ENCODE data around the gene RGS18. TPM values are rescaled to one million over a fixed set of nuclear protein-coding genes. Genes with fewer than 3 reads are reported as not detected.

RGS18 gene
- total and polyA plus RNA-seq, 2 of the 8 experiments (the other 6 are each of a cell fraction or from before 2014, with no cell fraction given): not detected

- Histone ChIP-seq H3K27me3 (replicated peaks in 1 of 4; ENCODE audit: control insufficient read depth in 3 of 4, extremely low read depth in 1 of 4, insufficient read depth in 3 of 4, low read length in 3 of 4) (no peaks in the 10 kb centered on the region), H3K14ac (ENCODE audit: insufficient read length) (no peak overlapping the region), H2BK12ac (ENCODE audit: low read depth, low read length) (no peak overlapping the region), H2BK5ac (ENCODE audit: low read depth, low read length) (no peak overlapping the region), H3K23ac (ENCODE audit: insufficient read length) (no peak overlapping the region), H2BK20ac (ENCODE audit: low read length) (no peak overlapping the region), H2AK5ac (ENCODE audit: low read depth, low read length) (no peak overlapping the region), H3K27ac (ENCODE audit: low read depth, low read length) (no peak overlapping the region), H3K9ac (replicated peaks in 1 of 4; ENCODE audit: extremely low read depth in 1 of 4, low read depth in 3 of 4, low read length in 3 of 4) (no peak overlapping the region), H4K8ac (ENCODE audit: extremely low read depth, insufficient read depth, low read length) (no peak overlapping the region), H4K20me1 (replicated peaks in 1 of 2; ENCODE audit: control insufficient read depth in 1 of 2, insufficient read depth in 2 of 2, low read length in 2 of 2) (no peaks in the 10 kb centered on the region), H3K4me3 (ENCODE audit: extremely low read depth in 1 of 4, insufficient read depth in 2 of 4, low read depth in 3 of 4, low read length in 4 of 4) (no peak overlapping the region), H3K23me2 (ENCODE audit: low read depth, low read length) (no peaks in the 10 kb centered on the region), H4K5ac (ENCODE audit: insufficient read length, low read depth, low read length) (no peak overlapping the region), H3K79me2 (ENCODE audit: control insufficient read depth in 1 of 2, insufficient read depth in 2 of 2, low read length in 2 of 2) (no peaks in the 10 kb centered on the region), H2AFZ (ENCODE audit: low read length) (no peak overlapping the region), H3K18ac (ENCODE audit: extremely low read depth, low read length) (no peak overlapping the region), H3K36me3 (ENCODE audit: control insufficient read depth in 2 of 4, insufficient read depth in 4 of 4, low read length in 3 of 4) (no peaks in the 10 kb centered on the region; a peak in 1 of 8 replicates), H3K9me3 (ENCODE audit: insufficient read depth in 2 of 2, low read depth in 1 of 2, low read length in 1 of 2) (peaks cover 0 to 4% of the 10 kb centered on the region in 2 experiments; a peak in 1 of 4 replicates), H4K91ac (replicated peaks; ENCODE audit: insufficient read length, low read length) (no peak overlapping the region), H3K4me2 (ENCODE audit: insufficient read depth in 1 of 2, low read depth in 2 of 2, low read length in 2 of 2) (no peak overlapping the region), H3K79me1 (ENCODE audit: low read depth, low read length) (no peaks in the 10 kb centered on the region), H2BK15ac (ENCODE audit: low read length) (no peak overlapping the region), H3K4ac (replicated peaks; ENCODE audit: insufficient read length, low read depth, low read length) (no peak overlapping the region), H3K4me1 (replicated peaks in 1 of 4; ENCODE audit: control insufficient read depth in 3 of 4, insufficient read depth in 4 of 4, low read length in 3 of 4) (no peaks in the 10 kb centered on the region), H2BK120ac (replicated peaks; ENCODE audit: low read depth, low read length) (no peak overlapping the region), H3K56ac (replicated peaks; ENCODE audit: insufficient read length, low read depth, low read length) (no peak overlapping the region)
- CTCF ChIA-PET (ENCODE audit: partially characterized antibody): no interaction called here
- 98% methylated on average over 2 of the region's 2 CpGs; no CpG with 5 or more reads in 1 of the 2 experiments for WGBS, 2 experiments (ENCODE audit: extremely low coverage in 1 of 2, insufficient coverage in 1 of 2, insufficient read length in 1 of 2, insufficient replicate concordance in 2 of 2, low coverage in 1 of 2, low lambda C conversion rate in 2 of 2, missing lambda C conversion rate in 1 of 2)
- FAIRE-seq (no peak), DNase-seq (ENCODE audit: low read depth in 1 of 2, low spot score in 2 of 2) (no peak)
- POLR2A ChIA-PET (ENCODE audit: partially characterized antibody): no interaction called here
- TF ChIP-seq CTCF (IDR thresholded peaks at IDR 0.05; ENCODE audit: control extremely low read depth in 1 of 3, insufficient read depth in 1 of 3, low read depth in 1 of 3, low read length in 3 of 3) (no peak), RNF2 (IDR thresholded peaks at IDR 0.05; ENCODE audit: borderline replicate concordance, low read depth, low read length, missing control alignments, poor library complexity, severe bottlenecking) (no peak), CREB1 (IDR thresholded peaks at IDR 0.05) (no peak), CHD2 (IDR thresholded peaks at IDR 0.05; ENCODE audit: low read length) (no peak), POLR2AphosphoS5 (IDR thresholded peaks at IDR 0.05; ENCODE audit: low read depth, low read length) (no peak), CTBP2 (IDR thresholded peaks at IDR 0.05; ENCODE audit: borderline replicate concordance, insufficient read depth, insufficient read length, low read length) (no peak), POU5F1 (IDR thresholded peaks at IDR 0.05; ENCODE audit: low read depth, low read length) (no peak), HDAC2 (IDR thresholded peaks at IDR 0.05; ENCODE audit: borderline replicate concordance in 1 of 2, low read depth in 2 of 2, low read length in 2 of 2) (no peak), ASH2L (IDR thresholded peaks at IDR 0.05; ENCODE audit: low read length) (no peak), TCF12 (IDR thresholded peaks at IDR 0.05; ENCODE audit: low read depth, low read length) (no peak), SUZ12 (IDR thresholded peaks at IDR 0.05; ENCODE audit: low read length) (no peak), CEBPB (IDR thresholded peaks at IDR 0.05; ENCODE audit: low read depth, low read length) (no peak), TBP (IDR thresholded peaks at IDR 0.05; ENCODE audit: low read depth, low read length) (no peak)
These were observed 38.6 kb upstream of the RGS18 start for GRCh38 chr1:192119701-192120100.
